Stimulated activated CD8-positive, alpha-beta memory T cell treated with anti-CD3 and anti-CD28 coated beads, Interleukin-15, amount 100 ng/mL, for 48 hours (primary cell): ENCODE data around the gene DRC7.
"Not testable (repeated sequence)": the region's sequence is repeated elsewhere in the genome, so short reads cannot be mapped to it uniquely, and the experiment has no call there.

Experiments
- DNase-seq, 2 donors: peaks; one replicate each; pipeline ENCODE4 v3.0.0-alpha.2; 2020; ENCODE audit warnings: low read depth in 2 of 2

The DRC7 gene

GRCh38 chr16:57658878-57659674, 35.5 kb upstream of the DRC7 start:
- DNase-seq, result no peak

- DNase-seq, result no peak
Measured at GRCh38 chr16:57660715-57661463, 33.7 kb upstream of the DRC7 start.

GRCh38 chr16:57661510-57661909, 33.1 kb upstream of the DRC7 start:
- no peak for DNase-seq

- no peak for DNase-seq
Measured at GRCh38 chr16:57661936-57662906, 32.4 kb upstream of the DRC7 start.

- DNase-seq, result no peak
Measured at GRCh38 chr16:57663436-57663835, 31.2 kb upstream of the DRC7 start.

GRCh38 chr16:57663917-57664661, 30.5 kb upstream of the DRC7 start:
- no peak for DNase-seq

GRCh38 chr16:57664662-57665025, 30.0 kb upstream of the DRC7 start:
- DNase-seq, result no peak

GRCh38 chr16:57665541-57665940, 29.1 kb upstream of the DRC7 start:
- no peak for DNase-seq

- DNase-seq, result no peak
Measured at GRCh38 chr16:57666353-57667047, 28.1 kb upstream of the DRC7 start.

GRCh38 chr16:57667048-57667525, 27.5 kb upstream of the DRC7 start:
- DNase-seq, result no peak

- DNase-seq, result no peak
Measured at GRCh38 chr16:57667526-57668262, 26.9 kb upstream of the DRC7 start.

GRCh38 chr16:57668263-57668571, 26.4 kb upstream of the DRC7 start, which contains the start of gene ADGRG3:
ADGRG3 (plus strand) TSS chr16:57668306; CDS start chr16:57668348, 42 bp downstream.
- no peak for DNase-seq

GRCh38 chr16:57668630-57669475, 25.8 kb upstream of the DRC7 start:
- DNase-seq, result no peak

GRCh38 chr16:57669476-57670162, 25.0 kb upstream of the DRC7 start:
- DNase-seq, result no peak

GRCh38 chr16:57670196-57670595, 24.4 kb upstream of the DRC7 start:
- DNase-seq, result no peak

- DNase-seq, result not testable (repeated sequence)
Measured at GRCh38 chr16:57671451-57671850, 23.2 kb upstream of the DRC7 start.

GRCh38 chr16:57672416-57672815, 22.2 kb upstream of the DRC7 start:
- DNase-seq, result no peak

GRCh38 chr16:57672824-57673223, 21.8 kb upstream of the DRC7 start:
- no peak for DNase-seq
